GM23338 (cell line): ENCODE measurements around the gene RPL10. TPM values are rescaled to one million over a fixed set of nuclear protein-coding genes. Genes with fewer than 3 reads are reported as not detected.
A peak's percentile ranks its signal among the peaks of the same experiment; 100 is the strongest.

ENCODE experiments used
- ATAC-seq: fragments of 200-7000 bp; cut with Tn5 transposase; 3 replicates; pipeline ENCODE4 v1.9.1; 2020
- DNase-seq: peaks from one replicate; pipeline ENCODE4 v3.0.0-alpha.2; 2015; ENCODE audit warnings: low spot score
- H2AFZ ChIP-seq: fragments of 200-600 bp; sonication (generic); 2 replicates; pipeline ENCODE4 v1.8.0; 2016; ENCODE audit warnings: antibody characterized with exemption, mild to moderate bottlenecking, moderate library complexity
- H3F3A ChIP-seq: fragments of 200-600 bp; sonication (generic); replicated peaks from 2 replicates; pipeline ENCODE4 v1.8.0; 2017; ENCODE audit warnings: antibody characterized with exemption, mixed run types, low read depth
- H3K27ac ChIP-seq: fragments of 200-600 bp; sonication (generic); 2 replicates; pipeline ENCODE4 v1.6.1; 2016; ENCODE audit warnings: low read depth
- H3K27me3 ChIP-seq: fragments of 200-600 bp; sonication (generic); 2 replicates; pipeline ENCODE4 v1.8.0; 2016; ENCODE audit warnings: mild to moderate bottlenecking, mixed run types, moderate library complexity; ENCODE audit not compliant: insufficient read depth
- H3K36me3 ChIP-seq: fragments of 200-600 bp; sonication (generic); 2 replicates; pipeline ENCODE4 v1.8.0; 2016; ENCODE audit warnings: mild to moderate bottlenecking; ENCODE audit not compliant: insufficient read depth
- H3K4me1 ChIP-seq: fragments of 200-600 bp; sonication (generic); 2 replicates; pipeline ENCODE4 v1.8.0; 2016; ENCODE audit warnings: mild to moderate bottlenecking, moderate library complexity; ENCODE audit not compliant: insufficient read depth
- H3K4me2 ChIP-seq: fragments of 200-600 bp; sonication (generic); 2 replicates; pipeline ENCODE4 v1.7.1; 2017; ENCODE audit warnings: mixed run types
- H3K4me3 ChIP-seq: fragments of 200-600 bp; sonication (generic); 2 replicates; pipeline ENCODE4 v1.6.1; 2016; ENCODE audit warnings: mixed run types
- H3K79me2 ChIP-seq: fragments of 200-600 bp; sonication (generic); replicated peaks from 2 replicates; pipeline ENCODE4 v1.8.0; 2017; ENCODE audit warnings: mild to moderate bottlenecking; ENCODE audit not compliant: insufficient read depth
- H3K9me2 ChIP-seq: fragments of 200-600 bp; sonication (generic); 2 replicates; pipeline ENCODE4 v1.8.0; 2017; ENCODE audit not compliant: insufficient read depth
- H4K20me1 ChIP-seq: fragments of 200-600 bp; sonication (generic); replicated peaks from 2 replicates; pipeline ENCODE4 v1.8.0; 2017; ENCODE audit warnings: mild to moderate bottlenecking; ENCODE audit not compliant: insufficient read depth
- H3K27ac Mint-ChIP-seq: 2 replicates; pipeline ENCODE4 v1.8.0; 2020; ENCODE audit warnings: inconsistent platforms, mild to moderate bottlenecking, moderate library complexity, mixed read lengths
- H3K27me3 Mint-ChIP-seq: 3 replicates; pipeline ENCODE4 v1.8.0; 2022; ENCODE audit warnings: low read depth, mild to moderate bottlenecking, moderate library complexity, mixed read lengths, inconsistent platforms; ENCODE audit not compliant: insufficient read depth, poor library complexity
- H3K36me3 Mint-ChIP-seq: 3 replicates; pipeline ENCODE4 v1.8.0; 2021; ENCODE audit warnings: low read depth, mild to moderate bottlenecking, inconsistent platforms, moderate library complexity, mixed read lengths
- H3K4me1 Mint-ChIP-seq: 3 replicates; pipeline ENCODE4 v1.8.0; 2020; ENCODE audit warnings: mild to moderate bottlenecking, inconsistent platforms, mixed read lengths
- H3K4me3 Mint-ChIP-seq: 3 replicates; pipeline ENCODE4 v1.8.0; 2021; ENCODE audit warnings: moderate library complexity, mild to moderate bottlenecking, inconsistent platforms, mixed read lengths
- H3K9me3 Mint-ChIP-seq: 3 replicates; pipeline ENCODE4 v1.8.0; 2020; ENCODE audit warnings: moderate library complexity, mild to moderate bottlenecking, inconsistent platforms, mixed read lengths
- CREB1 ChIP-seq: fragments of 250-450 bp; sonication (Bioruptor Pico); IDR thresholded peaks from 2 replicates; pipeline ENCODE4 v1.5.0; 2020; ENCODE audit warnings: low read depth, mild to moderate bottlenecking, moderate library complexity
- ETS1 ChIP-seq: IDR thresholded peaks from 2 replicates; pipeline ENCODE4 v1.6.1; 2016; ENCODE audit warnings: antibody characterized with exemption
- JUNB ChIP-seq: IDR thresholded peaks from one replicate; pipeline ENCODE4 v1.6.1; 2016; ENCODE audit warnings: antibody characterized with exemption; ENCODE audit not compliant: unreplicated experiment
- POLR2AphosphoS5 ChIP-seq: IDR thresholded peaks from 2 replicates; pipeline ENCODE4 v1.6.1; 2016; ENCODE audit warnings: antibody characterized with exemption, low read depth
- long read RNA-seq: library from polyadenylated mRNA; unstranded; transcript quantifications from one replicate; pipeline ENCODE4 v2.0.0, GENCODE V29; 2020; ENCODE audit not compliant: unreplicated experiment
- polyA plus RNA-seq: library from polyadenylated mRNA; unstranded; fragments of >200 nt; fragmentation: Nextera tagmentation; extraction: Ambion mirVana; gene quantifications from 2 replicates; pipeline ENCODE4 v1.2.1, GENCODE V29; 2016
- total RNA-seq: library from RNA; depleted of rRNA; stranded (reverse); fragments of >200 nt; shearing (Covaris generic); gene quantifications from 2 replicates; pipeline ENCODE4 v1.2.3, GENCODE V29; 2014; rRNA removed
- TF ChIP-seq, protein P1 (sequence below): fragments of 250-450 bp; sonication (Bioruptor Pico); IDR thresholded peaks from 2 replicates; pipeline ENCODE4 v1.5.0; 2020; ENCODE audit warnings: mild to moderate bottlenecking, moderate library complexity
- TF ChIP-seq, protein P2 (sequence below), 2 experiments: fragments of 200-600 bp in 1 of 2; sonication (generic) in 1 of 2; conservative IDR thresholded peaks; 2 replicates each; pipeline versions ENCODE4 v1.5.1 to v1.6.1; 2016 to 2017; ENCODE audit warnings: antibody characterized with exemption in 2 of 2, low read depth in 2 of 2, mild to moderate bottlenecking in 2 of 2, moderate library complexity in 1 of 2

Gene RPL10
- total RNA-seq, result 3,338 and 4,929 TPM in 2 replicates
- polyA plus RNA-seq, result 1,696 and 1,721 TPM in 2 replicates
- long read RNA-seq, transcript RPL10-214 (5 exons, 839 nt), result minor isoform, 6 of 3,886 reads
- long read RNA-seq, transcript RPL10-204 (7 exons, 2,318 nt), result minor isoform, 132 of 3,886 reads
- long read RNA-seq, transcript RPL10-201 (6 exons, 2,278 nt), result major isoform, 3,666 of 3,886 reads
- long read RNA-seq, transcript RPL10-207 (7 exons, 657 nt), result minor isoform, 7 of 3,886 reads
- long read RNA-seq, partial matches to known transcripts, result 48 of 3,886 reads
- long read RNA-seq, other reads (novel, unspliced or antisense), result 14 of 3,886 reads

GRCh38 chrX:154397888-154398667, at the start of gene RPL10:
Gene RPL10 (plus strand): TSS chrX:154398377. CDS start chrX:154398520, 143 bp downstream.
- Mint-ChIP-seq H3K4me3 (peak within 1 kb of the TSS; percentile 100), H3K4me1 (peaks cover 13% of the 10 kb centered on the region; the same call in 2 of the 3 replicates), H3K9me3 (peaks cover 9% of the 10 kb centered on the region; the same call in 1 of the 3 replicates), H3K36me3 (peaks cover 36% of the 10 kb centered on the region), H3K27me3 (peaks cover 33% of the 10 kb centered on the region), H3K27ac (peak within 1 kb of the TSS; percentile 100)
- Histone ChIP-seq H3K27me3 (no peaks in the 10 kb centered on the region), H3K9me2 (no peaks in the 10 kb centered on the region), H3K79me2 (peaks cover 17% of the 10 kb centered on the region), H2AFZ (no peak within 1 kb of the TSS), H3K4me3 (peak within 1 kb of the TSS; percentile 85), H3K36me3 (peaks cover 4% of the 10 kb centered on the region; the same call in 1 of the 2 replicates), H3K27ac (peak within 1 kb of the TSS; percentile 96), H3F3A (peaks cover 21% of the 10 kb centered on the region), H3K4me2 (peak within 1 kb of the TSS; percentile 90), H4K20me1 (no peaks in the 10 kb centered on the region), H3K4me1 (peaks cover 6% of the 10 kb centered on the region; the same call in 1 of the 2 replicates)
- peak; percentile 96 for TF ChIP-seq POLR2AphosphoS5
- no peak for TF ChIP-seq JUNB
- TF ChIP-seq ETS1, result peak; percentile 37; the same call in 1 of the 2 replicates
- TF ChIP-seq, protein P1, sequence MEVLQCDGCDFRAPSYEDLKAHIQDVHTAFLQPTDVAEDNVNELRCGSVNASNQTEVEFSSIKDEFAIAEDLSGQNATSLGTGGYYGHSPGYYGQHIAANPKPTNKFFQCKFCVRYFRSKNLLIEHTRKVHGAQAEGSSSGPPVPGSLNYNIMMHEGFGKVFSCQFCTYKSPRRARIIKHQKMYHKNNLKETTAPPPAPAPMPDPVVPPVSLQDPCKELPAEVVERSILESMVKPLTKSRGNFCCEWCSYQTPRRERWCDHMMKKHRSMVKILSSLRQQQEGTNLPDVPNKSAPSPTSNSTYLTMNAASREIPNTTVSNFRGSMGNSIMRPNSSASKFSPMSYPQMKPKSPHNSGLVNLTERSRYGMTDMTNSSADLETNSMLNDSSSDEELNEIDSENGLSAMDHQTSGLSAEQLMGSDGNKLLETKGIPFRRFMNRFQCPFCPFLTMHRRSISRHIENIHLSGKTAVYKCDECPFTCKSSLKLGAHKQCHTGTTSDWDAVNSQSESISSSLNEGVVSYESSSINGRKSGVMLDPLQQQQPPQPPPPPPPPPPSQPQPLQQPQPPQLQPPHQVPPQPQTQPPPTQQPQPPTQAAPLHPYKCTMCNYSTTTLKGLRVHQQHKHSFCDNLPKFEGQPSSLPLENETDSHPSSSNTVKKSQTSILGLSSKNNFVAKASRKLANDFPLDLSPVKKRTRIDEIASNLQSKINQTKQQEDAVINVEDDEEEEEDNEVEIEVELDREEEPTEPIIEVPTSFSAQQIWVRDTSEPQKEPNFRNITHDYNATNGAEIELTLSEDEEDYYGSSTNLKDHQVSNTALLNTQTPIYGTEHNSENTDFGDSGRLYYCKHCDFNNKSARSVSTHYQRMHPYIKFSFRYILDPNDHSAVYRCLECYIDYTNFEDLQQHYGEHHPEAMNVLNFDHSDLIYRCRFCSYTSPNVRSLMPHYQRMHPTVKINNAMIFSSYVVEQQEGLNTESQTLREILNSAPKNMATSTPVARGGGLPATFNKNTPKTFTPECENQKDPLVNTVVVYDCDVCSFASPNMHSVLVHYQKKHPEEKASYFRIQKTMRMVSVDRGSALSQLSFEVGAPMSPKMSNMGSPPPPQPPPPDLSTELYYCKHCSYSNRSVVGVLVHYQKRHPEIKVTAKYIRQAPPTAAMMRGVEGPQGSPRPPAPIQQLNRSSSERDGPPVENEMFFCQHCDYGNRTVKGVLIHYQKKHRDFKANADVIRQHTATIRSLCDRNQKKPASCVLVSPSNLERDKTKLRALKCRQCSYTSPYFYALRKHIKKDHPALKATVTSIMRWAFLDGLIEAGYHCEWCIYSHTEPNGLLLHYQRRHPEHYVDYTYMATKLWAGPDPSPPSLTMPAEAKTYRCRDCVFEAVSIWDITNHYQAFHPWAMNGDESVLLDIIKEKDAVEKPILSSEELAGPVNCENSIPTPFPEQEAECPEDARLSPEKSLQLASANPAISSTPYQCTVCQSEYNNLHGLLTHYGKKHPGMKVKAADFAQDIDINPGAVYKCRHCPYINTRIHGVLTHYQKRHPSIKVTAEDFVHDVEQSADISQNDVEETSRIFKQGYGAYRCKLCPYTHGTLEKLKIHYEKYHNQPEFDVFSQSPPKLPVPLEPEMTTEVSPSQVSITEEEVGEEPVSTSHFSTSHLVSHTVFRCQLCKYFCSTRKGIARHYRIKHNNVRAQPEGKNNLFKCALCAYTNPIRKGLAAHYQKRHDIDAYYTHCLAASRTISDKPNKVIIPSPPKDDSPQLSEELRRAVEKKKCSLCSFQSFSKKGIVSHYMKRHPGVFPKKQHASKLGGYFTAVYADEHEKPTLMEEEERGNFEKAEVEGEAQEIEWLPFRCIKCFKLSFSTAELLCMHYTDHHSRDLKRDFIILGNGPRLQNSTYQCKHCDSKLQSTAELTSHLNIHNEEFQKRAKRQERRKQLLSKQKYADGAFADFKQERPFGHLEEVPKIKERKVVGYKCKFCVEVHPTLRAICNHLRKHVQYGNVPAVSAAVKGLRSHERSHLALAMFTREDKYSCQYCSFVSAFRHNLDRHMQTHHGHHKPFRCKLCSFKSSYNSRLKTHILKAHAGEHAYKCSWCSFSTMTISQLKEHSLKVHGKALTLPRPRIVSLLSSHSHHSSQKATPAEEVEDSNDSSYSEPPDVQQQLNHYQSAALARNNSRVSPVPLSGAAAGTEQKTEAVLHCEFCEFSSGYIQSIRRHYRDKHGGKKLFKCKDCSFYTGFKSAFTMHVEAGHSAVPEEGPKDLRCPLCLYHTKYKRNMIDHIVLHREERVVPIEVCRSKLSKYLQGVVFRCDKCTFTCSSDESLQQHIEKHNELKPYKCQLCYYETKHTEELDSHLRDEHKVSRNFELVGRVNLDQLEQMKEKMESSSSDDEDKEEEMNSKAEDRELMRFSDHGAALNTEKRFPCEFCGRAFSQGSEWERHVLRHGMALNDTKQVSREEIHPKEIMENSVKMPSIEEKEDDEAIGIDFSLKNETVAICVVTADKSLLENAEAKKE (CRISPR knock-in tag), result no peak
- TF ChIP-seq CREB1, result peak; percentile 90
- TF ChIP-seq, protein P2, sequence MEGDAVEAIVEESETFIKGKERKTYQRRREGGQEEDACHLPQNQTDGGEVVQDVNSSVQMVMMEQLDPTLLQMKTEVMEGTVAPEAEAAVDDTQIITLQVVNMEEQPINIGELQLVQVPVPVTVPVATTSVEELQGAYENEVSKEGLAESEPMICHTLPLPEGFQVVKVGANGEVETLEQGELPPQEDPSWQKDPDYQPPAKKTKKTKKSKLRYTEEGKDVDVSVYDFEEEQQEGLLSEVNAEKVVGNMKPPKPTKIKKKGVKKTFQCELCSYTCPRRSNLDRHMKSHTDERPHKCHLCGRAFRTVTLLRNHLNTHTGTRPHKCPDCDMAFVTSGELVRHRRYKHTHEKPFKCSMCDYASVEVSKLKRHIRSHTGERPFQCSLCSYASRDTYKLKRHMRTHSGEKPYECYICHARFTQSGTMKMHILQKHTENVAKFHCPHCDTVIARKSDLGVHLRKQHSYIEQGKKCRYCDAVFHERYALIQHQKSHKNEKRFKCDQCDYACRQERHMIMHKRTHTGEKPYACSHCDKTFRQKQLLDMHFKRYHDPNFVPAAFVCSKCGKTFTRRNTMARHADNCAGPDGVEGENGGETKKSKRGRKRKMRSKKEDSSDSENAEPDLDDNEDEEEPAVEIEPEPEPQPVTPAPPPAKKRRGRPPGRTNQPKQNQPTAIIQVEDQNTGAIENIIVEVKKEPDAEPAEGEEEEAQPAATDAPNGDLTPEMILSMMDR (conservative IDR thresholded peaks at IDR 0.05; ENCODE audit: low read depth in 2 of 2), result no peak
- ATAC-seq (peak; percentile 59), DNase-seq (peak; percentile 89)
